Hepatocyte (in vitro differentiated cells): ENCODE measurements around the gene SEMA3D.
A peak's percentile ranks its signal among the peaks of the same experiment; 100 is the strongest.

Source experiments
- CTCF ChIP-seq: fragments of 200-600 bp; sonication (generic); IDR thresholded peaks from 2 replicates; pipeline ENCODE4 v1.5.1; 2016; ENCODE audit warnings: antibody characterized with exemption, mild to moderate bottlenecking; ENCODE audit not compliant: poor library complexity
- EZH2 ChIP-seq: fragments of 200-600 bp; sonication (generic); IDR thresholded peaks from 2 replicates; pipeline ENCODE4 v1.6.1; 2016; ENCODE audit warnings: antibody characterized with exemption, mild to moderate bottlenecking, borderline replicate concordance

GRCh38 chr7:85023066-85023712 is 163.7 kb downstream of the SEMA3D start:
- no peak for TF ChIP-seq EZH2
- peak; percentile 76 for TF ChIP-seq CTCF
